Loucy (cell line): ENCODE results near the gene ADCY4.

Experiments
- H2AFZ ChIP-seq: fragments of 200-600 bp; sonication (generic); 2 replicates; pipeline ENCODE4 v1.6.0; 2016; ENCODE audit warnings: antibody characterized with exemption, mild to moderate bottlenecking, low read length, moderate library complexity
- H3F3A ChIP-seq: fragments of 200-600 bp; 2 replicates; pipeline ENCODE4 v1.6.0; 2016; ENCODE audit warnings: antibody characterized with exemption, low read depth, mild to moderate bottlenecking
- H3K27me3 ChIP-seq: fragments of 200-600 bp; sonication (generic); 2 replicates; pipeline ENCODE4 v1.6.1; 2014; ENCODE audit warnings: low read length, mild to moderate bottlenecking; ENCODE audit not compliant: insufficient read depth, poor library complexity, severe bottlenecking
- H3K36me3 ChIP-seq: fragments of 200-600 bp; sonication (generic); 2 replicates; pipeline ENCODE4 v1.6.1; 2016; ENCODE audit warnings: low read length; ENCODE audit not compliant: insufficient read depth
- H3K4me1 ChIP-seq: fragments of 200-600 bp; sonication (generic); 2 replicates; pipeline ENCODE4 v1.5.1; 2014; ENCODE audit warnings: low read length, mild to moderate bottlenecking; ENCODE audit not compliant: insufficient read depth, poor library complexity, severe bottlenecking
- H3K4me2 ChIP-seq: fragments of 200-600 bp; sonication (generic); 2 replicates; pipeline ENCODE4 v1.6.0; 2014; ENCODE audit warnings: antibody characterized with exemption, low read length, low read depth, mild to moderate bottlenecking; ENCODE audit not compliant: poor library complexity, severe bottlenecking
- H3K4me3 ChIP-seq: fragments of 200-600 bp; sonication (generic); 2 replicates; pipeline ENCODE4 v1.5.1; 2014; ENCODE audit warnings: low read length, mild to moderate bottlenecking, mixed read lengths; ENCODE audit not compliant: poor library complexity, severe bottlenecking
- H3K79me2 ChIP-seq: fragments of 200-600 bp; sonication (generic); 2 replicates; pipeline ENCODE4 v1.6.1; 2014; ENCODE audit warnings: low read length; ENCODE audit not compliant: insufficient read depth
- H3K9ac ChIP-seq: fragments of 200-600 bp; sonication (generic); 2 replicates; pipeline ENCODE4 v1.6.0; 2014; ENCODE audit warnings: mild to moderate bottlenecking, low read depth, low read length, moderate library complexity; ENCODE audit not compliant: poor library complexity, severe bottlenecking
- H3K9me2 ChIP-seq: fragments of 200-600 bp; sonication (generic); replicated peaks from 2 replicates; pipeline ENCODE4 v1.6.1; 2016; ENCODE audit warnings: low read depth, low read length, mixed read lengths
- H3K9me3 ChIP-seq: fragments of 200-600 bp; sonication (generic); 2 replicates; pipeline ENCODE4 v1.6.1; 2014; ENCODE audit warnings: mild to moderate bottlenecking, antibody characterized with exemption, low read length, low read depth; ENCODE audit not compliant: insufficient read depth
- H4K20me1 ChIP-seq: fragments of 200-600 bp; sonication (generic); 2 replicates; pipeline ENCODE4 v1.6.0; 2014; ENCODE audit warnings: antibody characterized with exemption, low read length, mild to moderate bottlenecking; ENCODE audit not compliant: insufficient read depth, poor library complexity, severe bottlenecking
- CTCF ChIP-seq: fragments of 200-600 bp; sonication (generic); conservative IDR thresholded peaks from 2 replicates; pipeline ENCODE4 v1.5.1; 2014; ENCODE audit warnings: mild to moderate bottlenecking, antibody characterized with exemption, low read length
- EZH2phosphoT487 ChIP-seq: fragments of 200-600 bp; IDR thresholded peaks from 2 replicates; pipeline ENCODE4 v1.6.1; 2018; ENCODE audit warnings: antibody characterized with exemption, mild to moderate bottlenecking, moderate library complexity, borderline replicate concordance

ADCY4 gene

GRCh38 chr14:24325041-24325530 is 9.8 kb downstream of the ADCY4 start:
- Histone ChIP-seq H3K27me3 (no peaks in the 10 kb centered on the region), H3K36me3 (no peaks in the 10 kb centered on the region), H3K4me3 (no peak overlapping the region), H4K20me1 (no peaks in the 10 kb centered on the region), H3K4me2 (no peak overlapping the region), H3F3A (0 out of 2 replicates have a peak, but pooled peaks cover 3% of the 10 kb centered on the region), H3K4me1 (peaks cover 38% of the 10 kb centered on the region), H3K79me2 (no peaks in the 10 kb centered on the region), H3K9me2 (no peaks in the 10 kb centered on the region), H3K9me3 (no peaks in the 10 kb centered on the region), H3K9ac (no peak overlapping the region), H2AFZ (no peak overlapping the region)
- TF ChIP-seq EZH2phosphoT487 (no peak), CTCF (no peak)

DNA sequence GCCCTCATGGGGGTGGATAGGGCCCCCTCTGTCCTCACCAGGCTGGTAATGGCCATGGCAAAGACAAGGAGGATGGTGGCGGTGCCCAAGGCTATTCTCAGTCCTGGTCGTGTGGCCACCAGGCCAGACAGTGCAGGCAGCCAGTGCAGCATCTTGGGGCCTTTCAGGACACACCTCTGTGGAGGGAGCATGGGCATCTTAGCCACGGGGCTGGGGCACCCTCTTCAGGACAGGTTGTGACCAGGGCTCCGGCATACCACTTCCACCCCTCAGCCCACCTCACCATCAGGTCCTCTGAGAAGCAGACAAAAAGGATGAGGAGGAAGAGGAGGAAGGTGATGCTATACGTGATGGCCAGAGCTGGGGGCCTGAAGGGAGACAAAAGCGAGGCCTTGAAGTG is 10.8 kb downstream of the ADCY4 start:
- Histone ChIP-seq H3K4me2 (no peak overlapping the region), H3K9me2 (no peaks in the 10 kb centered on the region), H3K4me1 (peaks cover 31% of the 10 kb centered on the region), H3K36me3 (no peaks in the 10 kb centered on the region), H3F3A (0 out of 2 replicates have a peak, but pooled peaks cover 3% of the 10 kb centered on the region), H4K20me1 (no peaks in the 10 kb centered on the region), H3K79me2 (no peaks in the 10 kb centered on the region), H3K27me3 (no peaks in the 10 kb centered on the region), H2AFZ (no peak overlapping the region), H3K4me3 (no peak overlapping the region), H3K9me3 (no peaks in the 10 kb centered on the region), H3K9ac (no peak overlapping the region)
- TF ChIP-seq CTCF: no peak
- TF ChIP-seq EZH2phosphoT487: no peak

GRCh38 chr14:24323341-24323740 is 11.5 kb downstream of the ADCY4 start:
- H3K27me3 ChIP-seq: no peaks in the 10 kb centered on the region
- H3F3A ChIP-seq: 0 out of 2 replicates have a peak, but pooled peaks cover 3% of the 10 kb centered on the region
- no peaks in the 10 kb centered on the region for H3K9me3 ChIP-seq
- no peaks in the 10 kb centered on the region for H3K79me2 ChIP-seq
- H3K4me1 ChIP-seq: peaks cover 26% of the 10 kb centered on the region
- H3K36me3 ChIP-seq: no peaks in the 10 kb centered on the region
- no peak overlapping the region for H3K4me3 ChIP-seq
- no peak overlapping the region for H3K4me2 ChIP-seq
- H2AFZ ChIP-seq: no peak overlapping the region
- H4K20me1 ChIP-seq: no peaks in the 10 kb centered on the region
- H3K9ac ChIP-seq: no peak overlapping the region
- H3K9me2 ChIP-seq: no peaks in the 10 kb centered on the region
- TF ChIP-seq EZH2phosphoT487 (no peak), CTCF (no peak)
